Endothelial cell of hepatic sinusoid (primary cell): Measurements from ENCODE around the gene TFAP2E.

Source experiments
- in situ Hi-C: cut with HindIII; loops from 2 replicates; pipeline ENCODE4 v1.10.0; 2017; ENCODE audit warnings: low sequenced_read_pairs

Gene TFAP2E

GRCh38 chr1:35640380-35641232, 67.5 kb downstream of the TFAP2E start:
- in situ Hi-C loops: loop anchor here (5.0 kb wide), 1 partner anchor 33 kb away; no protein-coding TSS in a partner anchor

GRCh38 chr1:35641233-35641866, 68.2 kb downstream of the TFAP2E start, which contains the start of gene PSMB2:
TSS of gene PSMB2 (minus strand) at chr1:35641526. CDS start at chr1:35641432, 94 bp downstream.
- in situ Hi-C loops: loop anchor here (5.0 kb wide), 1 partner anchor 34 kb away; no protein-coding TSS in a partner anchor

- in situ Hi-C loops: loop anchor here (5.0 kb wide), 1 partner anchor 35 kb away; no protein-coding TSS in a partner anchor
Observed at GRCh38 chr1:35642471-35642955, 69.4 kb downstream of the TFAP2E start.

GRCh38 chr1:35644204-35644603, 71.1 kb downstream of the TFAP2E start:
- in situ Hi-C loops: loop anchor here (5.0 kb wide), 1 partner anchor 37 kb away; no protein-coding TSS in a partner anchor
